GM23338 (cell line): ENCODE results near the gene NSG1. TPM values are rescaled to one million over a fixed set of nuclear protein-coding genes. Genes with fewer than 3 reads are reported as not detected.

Source experiments
- ATAC-seq: fragments of 200-7000 bp; cut with Tn5 transposase; 3 replicates; pipeline ENCODE4 v1.9.1; 2020
- DNase-seq: peaks from one replicate; pipeline ENCODE4 v3.0.0-alpha.2; 2015; ENCODE audit warnings: low spot score
- H2AFZ ChIP-seq: fragments of 200-600 bp; sonication (generic); 2 replicates; pipeline ENCODE4 v1.8.0; 2016; ENCODE audit warnings: antibody characterized with exemption, mild to moderate bottlenecking, moderate library complexity
- H3F3A ChIP-seq: fragments of 200-600 bp; sonication (generic); replicated peaks from 2 replicates; pipeline ENCODE4 v1.8.0; 2017; ENCODE audit warnings: antibody characterized with exemption, mixed run types, low read depth
- H3K27ac ChIP-seq: fragments of 200-600 bp; sonication (generic); 2 replicates; pipeline ENCODE4 v1.6.1; 2016; ENCODE audit warnings: low read depth
- H3K27me3 ChIP-seq: fragments of 200-600 bp; sonication (generic); 2 replicates; pipeline ENCODE4 v1.8.0; 2016; ENCODE audit warnings: mild to moderate bottlenecking, mixed run types, moderate library complexity; ENCODE audit not compliant: insufficient read depth
- H3K36me3 ChIP-seq: fragments of 200-600 bp; sonication (generic); 2 replicates; pipeline ENCODE4 v1.8.0; 2016; ENCODE audit warnings: mild to moderate bottlenecking; ENCODE audit not compliant: insufficient read depth
- H3K4me1 ChIP-seq: fragments of 200-600 bp; sonication (generic); 2 replicates; pipeline ENCODE4 v1.8.0; 2016; ENCODE audit warnings: mild to moderate bottlenecking, moderate library complexity; ENCODE audit not compliant: insufficient read depth
- H3K4me2 ChIP-seq: fragments of 200-600 bp; sonication (generic); 2 replicates; pipeline ENCODE4 v1.7.1; 2017; ENCODE audit warnings: mixed run types
- H3K4me3 ChIP-seq: fragments of 200-600 bp; sonication (generic); 2 replicates; pipeline ENCODE4 v1.6.1; 2016; ENCODE audit warnings: mixed run types
- H3K79me2 ChIP-seq: fragments of 200-600 bp; sonication (generic); replicated peaks from 2 replicates; pipeline ENCODE4 v1.8.0; 2017; ENCODE audit warnings: mild to moderate bottlenecking; ENCODE audit not compliant: insufficient read depth
- H3K9me2 ChIP-seq: fragments of 200-600 bp; sonication (generic); 2 replicates; pipeline ENCODE4 v1.8.0; 2017; ENCODE audit not compliant: insufficient read depth
- H4K20me1 ChIP-seq: fragments of 200-600 bp; sonication (generic); replicated peaks from 2 replicates; pipeline ENCODE4 v1.8.0; 2017; ENCODE audit warnings: mild to moderate bottlenecking; ENCODE audit not compliant: insufficient read depth
- H3K27ac Mint-ChIP-seq: 2 replicates; pipeline ENCODE4 v1.8.0; 2020; ENCODE audit warnings: inconsistent platforms, mild to moderate bottlenecking, moderate library complexity, mixed read lengths
- H3K27me3 Mint-ChIP-seq: 3 replicates; pipeline ENCODE4 v1.8.0; 2022; ENCODE audit warnings: low read depth, mild to moderate bottlenecking, moderate library complexity, mixed read lengths, inconsistent platforms; ENCODE audit not compliant: insufficient read depth, poor library complexity
- H3K36me3 Mint-ChIP-seq: 3 replicates; pipeline ENCODE4 v1.8.0; 2021; ENCODE audit warnings: low read depth, mild to moderate bottlenecking, inconsistent platforms, moderate library complexity, mixed read lengths
- H3K4me1 Mint-ChIP-seq: 3 replicates; pipeline ENCODE4 v1.8.0; 2020; ENCODE audit warnings: mild to moderate bottlenecking, inconsistent platforms, mixed read lengths
- H3K4me3 Mint-ChIP-seq: 3 replicates; pipeline ENCODE4 v1.8.0; 2021; ENCODE audit warnings: moderate library complexity, mild to moderate bottlenecking, inconsistent platforms, mixed read lengths
- H3K9me3 Mint-ChIP-seq: 3 replicates; pipeline ENCODE4 v1.8.0; 2020; ENCODE audit warnings: moderate library complexity, mild to moderate bottlenecking, inconsistent platforms, mixed read lengths
- CREB1 ChIP-seq: fragments of 250-450 bp; sonication (Bioruptor Pico); IDR thresholded peaks from 2 replicates; pipeline ENCODE4 v1.5.0; 2020; ENCODE audit warnings: low read depth, mild to moderate bottlenecking, moderate library complexity
- ETS1 ChIP-seq: IDR thresholded peaks from 2 replicates; pipeline ENCODE4 v1.6.1; 2016; ENCODE audit warnings: antibody characterized with exemption
- EZH2 ChIP-seq: fragments of 200-600 bp; sonication (generic); IDR thresholded peaks from one replicate; pipeline ENCODE4 v1.8.0; 2017; ENCODE audit warnings: antibody characterized with exemption, mild to moderate bottlenecking, low read depth; ENCODE audit not compliant: unreplicated experiment
- EZH2phosphoT487 ChIP-seq: fragments of 200-600 bp; sonication (generic); IDR thresholded peaks from one replicate; pipeline ENCODE4 v1.8.1; 2018; ENCODE audit warnings: antibody characterized with exemption; ENCODE audit not compliant: unreplicated experiment
- JUNB ChIP-seq: IDR thresholded peaks from one replicate; pipeline ENCODE4 v1.6.1; 2016; ENCODE audit warnings: antibody characterized with exemption; ENCODE audit not compliant: unreplicated experiment
- NANOG ChIP-seq: IDR thresholded peaks from 2 replicates; pipeline ENCODE4 v1.6.1; 2016; ENCODE audit warnings: antibody characterized with exemption, borderline replicate concordance
- POLR2AphosphoS5 ChIP-seq: IDR thresholded peaks from 2 replicates; pipeline ENCODE4 v1.6.1; 2016; ENCODE audit warnings: antibody characterized with exemption, low read depth
- STAT1 ChIP-seq: IDR thresholded peaks from one replicate; pipeline ENCODE4 v1.6.1; 2016; ENCODE audit warnings: antibody characterized with exemption; ENCODE audit not compliant: unreplicated experiment
- ZNF114 ChIP-seq: fragments of 250-450 bp; sonication (Bioruptor Pico); IDR thresholded peaks from 2 replicates; pipeline ENCODE4 v1.5.0; 2020; ENCODE audit warnings: mild to moderate bottlenecking, moderate library complexity
- ZNF331 ChIP-seq: fragments of 250-450 bp; sonication (Bioruptor Pico); IDR thresholded peaks from 2 replicates; pipeline ENCODE4 v1.5.0; 2020; ENCODE audit warnings: low read depth, mild to moderate bottlenecking, moderate library complexity
- polyA plus RNA-seq: library from polyadenylated mRNA; unstranded; fragments of >200 nt; fragmentation: Nextera tagmentation; extraction: Ambion mirVana; gene quantifications from 2 replicates; pipeline ENCODE4 v1.2.1, GENCODE V29; 2016
- total RNA-seq: library from RNA; depleted of rRNA; stranded (reverse); fragments of >200 nt; shearing (Covaris generic); gene quantifications from 2 replicates; pipeline ENCODE4 v1.2.3, GENCODE V29; 2014
- TF ChIP-seq, protein P1 (sequence below), 2 experiments: fragments of 200-600 bp in 1 of 2; sonication (generic) in 1 of 2; conservative IDR thresholded peaks; 2 replicates each; pipeline versions ENCODE4 v1.5.1 to v1.6.1; 2016 to 2017; ENCODE audit warnings: antibody characterized with exemption in 2 of 2, low read depth in 2 of 2, mild to moderate bottlenecking in 2 of 2, moderate library complexity in 1 of 2
- TF ChIP-seq, protein P2 (sequence below): IDR thresholded peaks from one replicate; pipeline ENCODE4 v1.6.1; 2018; ENCODE audit warnings: antibody characterized with exemption; ENCODE audit not compliant: unreplicated experiment
- TF ChIP-seq, protein P3 (sequence below): fragments of 250-450 bp; sonication (Bioruptor Pico); IDR thresholded peaks from 2 replicates; pipeline ENCODE4 v1.5.0; 2020; ENCODE audit warnings: mild to moderate bottlenecking, moderate library complexity

Gene NSG1
- total and polyA plus RNA-seq, 2 experiments from 2014 or later: 17.4 to 34.5 TPM

- no peak overlapping the region for H3K4me2 ChIP-seq
- no peaks in the 10 kb centered on the region for H3K36me3 ChIP-seq
- ATAC-seq (no peak), DNase-seq (no peak)
- Mint-ChIP-seq H3K27me3 (peaks cover 14% of the 10 kb centered on the region), H3K4me1 (peaks cover 14% of the 10 kb centered on the region), H3K9me3 (no peaks in the 10 kb centered on the region), H3K4me3 (no peak overlapping the region), H3K36me3 (peaks cover 14% of the 10 kb centered on the region), H3K27ac (no peak overlapping the region)
- no peaks in the 10 kb centered on the region for H3K4me1 ChIP-seq
- H2AFZ ChIP-seq: no peak overlapping the region
- no peak overlapping the region for H3K27ac ChIP-seq
- no peaks in the 10 kb centered on the region for H3K27me3 ChIP-seq
- H3K79me2 ChIP-seq: no peaks in the 10 kb centered on the region
- no peaks in the 10 kb centered on the region for H4K20me1 ChIP-seq
- no peak overlapping the region for H3K4me3 ChIP-seq
- TF ChIP-seq ZNF331 (CRISPR knock-in tag): no peak
- TF ChIP-seq STAT1: no peak
- TF ChIP-seq POLR2AphosphoS5: no peak
- no peak for TF ChIP-seq NANOG
- no peak for TF ChIP-seq CREB1
- TF ChIP-seq, protein P1, sequence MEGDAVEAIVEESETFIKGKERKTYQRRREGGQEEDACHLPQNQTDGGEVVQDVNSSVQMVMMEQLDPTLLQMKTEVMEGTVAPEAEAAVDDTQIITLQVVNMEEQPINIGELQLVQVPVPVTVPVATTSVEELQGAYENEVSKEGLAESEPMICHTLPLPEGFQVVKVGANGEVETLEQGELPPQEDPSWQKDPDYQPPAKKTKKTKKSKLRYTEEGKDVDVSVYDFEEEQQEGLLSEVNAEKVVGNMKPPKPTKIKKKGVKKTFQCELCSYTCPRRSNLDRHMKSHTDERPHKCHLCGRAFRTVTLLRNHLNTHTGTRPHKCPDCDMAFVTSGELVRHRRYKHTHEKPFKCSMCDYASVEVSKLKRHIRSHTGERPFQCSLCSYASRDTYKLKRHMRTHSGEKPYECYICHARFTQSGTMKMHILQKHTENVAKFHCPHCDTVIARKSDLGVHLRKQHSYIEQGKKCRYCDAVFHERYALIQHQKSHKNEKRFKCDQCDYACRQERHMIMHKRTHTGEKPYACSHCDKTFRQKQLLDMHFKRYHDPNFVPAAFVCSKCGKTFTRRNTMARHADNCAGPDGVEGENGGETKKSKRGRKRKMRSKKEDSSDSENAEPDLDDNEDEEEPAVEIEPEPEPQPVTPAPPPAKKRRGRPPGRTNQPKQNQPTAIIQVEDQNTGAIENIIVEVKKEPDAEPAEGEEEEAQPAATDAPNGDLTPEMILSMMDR (conservative IDR thresholded peaks at IDR 0.05; ENCODE audit: low read depth in 2 of 2): no peak
- TF ChIP-seq ETS1: no peak
- TF ChIP-seq, protein P2, sequence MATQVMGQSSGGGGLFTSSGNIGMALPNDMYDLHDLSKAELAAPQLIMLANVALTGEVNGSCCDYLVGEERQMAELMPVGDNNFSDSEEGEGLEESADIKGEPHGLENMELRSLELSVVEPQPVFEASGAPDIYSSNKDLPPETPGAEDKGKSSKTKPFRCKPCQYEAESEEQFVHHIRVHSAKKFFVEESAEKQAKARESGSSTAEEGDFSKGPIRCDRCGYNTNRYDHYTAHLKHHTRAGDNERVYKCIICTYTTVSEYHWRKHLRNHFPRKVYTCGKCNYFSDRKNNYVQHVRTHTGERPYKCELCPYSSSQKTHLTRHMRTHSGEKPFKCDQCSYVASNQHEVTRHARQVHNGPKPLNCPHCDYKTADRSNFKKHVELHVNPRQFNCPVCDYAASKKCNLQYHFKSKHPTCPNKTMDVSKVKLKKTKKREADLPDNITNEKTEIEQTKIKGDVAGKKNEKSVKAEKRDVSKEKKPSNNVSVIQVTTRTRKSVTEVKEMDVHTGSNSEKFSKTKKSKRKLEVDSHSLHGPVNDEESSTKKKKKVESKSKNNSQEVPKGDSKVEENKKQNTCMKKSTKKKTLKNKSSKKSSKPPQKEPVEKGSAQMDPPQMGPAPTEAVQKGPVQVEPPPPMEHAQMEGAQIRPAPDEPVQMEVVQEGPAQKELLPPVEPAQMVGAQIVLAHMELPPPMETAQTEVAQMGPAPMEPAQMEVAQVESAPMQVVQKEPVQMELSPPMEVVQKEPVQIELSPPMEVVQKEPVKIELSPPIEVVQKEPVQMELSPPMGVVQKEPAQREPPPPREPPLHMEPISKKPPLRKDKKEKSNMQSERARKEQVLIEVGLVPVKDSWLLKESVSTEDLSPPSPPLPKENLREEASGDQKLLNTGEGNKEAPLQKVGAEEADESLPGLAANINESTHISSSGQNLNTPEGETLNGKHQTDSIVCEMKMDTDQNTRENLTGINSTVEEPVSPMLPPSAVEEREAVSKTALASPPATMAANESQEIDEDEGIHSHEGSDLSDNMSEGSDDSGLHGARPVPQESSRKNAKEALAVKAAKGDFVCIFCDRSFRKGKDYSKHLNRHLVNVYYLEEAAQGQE: no peak
- no peak for TF ChIP-seq JUNB
- no peak for TF ChIP-seq EZH2phosphoT487
- no peak for TF ChIP-seq EZH2
- TF ChIP-seq ZNF114: no peak
- TF ChIP-seq, protein P3, sequence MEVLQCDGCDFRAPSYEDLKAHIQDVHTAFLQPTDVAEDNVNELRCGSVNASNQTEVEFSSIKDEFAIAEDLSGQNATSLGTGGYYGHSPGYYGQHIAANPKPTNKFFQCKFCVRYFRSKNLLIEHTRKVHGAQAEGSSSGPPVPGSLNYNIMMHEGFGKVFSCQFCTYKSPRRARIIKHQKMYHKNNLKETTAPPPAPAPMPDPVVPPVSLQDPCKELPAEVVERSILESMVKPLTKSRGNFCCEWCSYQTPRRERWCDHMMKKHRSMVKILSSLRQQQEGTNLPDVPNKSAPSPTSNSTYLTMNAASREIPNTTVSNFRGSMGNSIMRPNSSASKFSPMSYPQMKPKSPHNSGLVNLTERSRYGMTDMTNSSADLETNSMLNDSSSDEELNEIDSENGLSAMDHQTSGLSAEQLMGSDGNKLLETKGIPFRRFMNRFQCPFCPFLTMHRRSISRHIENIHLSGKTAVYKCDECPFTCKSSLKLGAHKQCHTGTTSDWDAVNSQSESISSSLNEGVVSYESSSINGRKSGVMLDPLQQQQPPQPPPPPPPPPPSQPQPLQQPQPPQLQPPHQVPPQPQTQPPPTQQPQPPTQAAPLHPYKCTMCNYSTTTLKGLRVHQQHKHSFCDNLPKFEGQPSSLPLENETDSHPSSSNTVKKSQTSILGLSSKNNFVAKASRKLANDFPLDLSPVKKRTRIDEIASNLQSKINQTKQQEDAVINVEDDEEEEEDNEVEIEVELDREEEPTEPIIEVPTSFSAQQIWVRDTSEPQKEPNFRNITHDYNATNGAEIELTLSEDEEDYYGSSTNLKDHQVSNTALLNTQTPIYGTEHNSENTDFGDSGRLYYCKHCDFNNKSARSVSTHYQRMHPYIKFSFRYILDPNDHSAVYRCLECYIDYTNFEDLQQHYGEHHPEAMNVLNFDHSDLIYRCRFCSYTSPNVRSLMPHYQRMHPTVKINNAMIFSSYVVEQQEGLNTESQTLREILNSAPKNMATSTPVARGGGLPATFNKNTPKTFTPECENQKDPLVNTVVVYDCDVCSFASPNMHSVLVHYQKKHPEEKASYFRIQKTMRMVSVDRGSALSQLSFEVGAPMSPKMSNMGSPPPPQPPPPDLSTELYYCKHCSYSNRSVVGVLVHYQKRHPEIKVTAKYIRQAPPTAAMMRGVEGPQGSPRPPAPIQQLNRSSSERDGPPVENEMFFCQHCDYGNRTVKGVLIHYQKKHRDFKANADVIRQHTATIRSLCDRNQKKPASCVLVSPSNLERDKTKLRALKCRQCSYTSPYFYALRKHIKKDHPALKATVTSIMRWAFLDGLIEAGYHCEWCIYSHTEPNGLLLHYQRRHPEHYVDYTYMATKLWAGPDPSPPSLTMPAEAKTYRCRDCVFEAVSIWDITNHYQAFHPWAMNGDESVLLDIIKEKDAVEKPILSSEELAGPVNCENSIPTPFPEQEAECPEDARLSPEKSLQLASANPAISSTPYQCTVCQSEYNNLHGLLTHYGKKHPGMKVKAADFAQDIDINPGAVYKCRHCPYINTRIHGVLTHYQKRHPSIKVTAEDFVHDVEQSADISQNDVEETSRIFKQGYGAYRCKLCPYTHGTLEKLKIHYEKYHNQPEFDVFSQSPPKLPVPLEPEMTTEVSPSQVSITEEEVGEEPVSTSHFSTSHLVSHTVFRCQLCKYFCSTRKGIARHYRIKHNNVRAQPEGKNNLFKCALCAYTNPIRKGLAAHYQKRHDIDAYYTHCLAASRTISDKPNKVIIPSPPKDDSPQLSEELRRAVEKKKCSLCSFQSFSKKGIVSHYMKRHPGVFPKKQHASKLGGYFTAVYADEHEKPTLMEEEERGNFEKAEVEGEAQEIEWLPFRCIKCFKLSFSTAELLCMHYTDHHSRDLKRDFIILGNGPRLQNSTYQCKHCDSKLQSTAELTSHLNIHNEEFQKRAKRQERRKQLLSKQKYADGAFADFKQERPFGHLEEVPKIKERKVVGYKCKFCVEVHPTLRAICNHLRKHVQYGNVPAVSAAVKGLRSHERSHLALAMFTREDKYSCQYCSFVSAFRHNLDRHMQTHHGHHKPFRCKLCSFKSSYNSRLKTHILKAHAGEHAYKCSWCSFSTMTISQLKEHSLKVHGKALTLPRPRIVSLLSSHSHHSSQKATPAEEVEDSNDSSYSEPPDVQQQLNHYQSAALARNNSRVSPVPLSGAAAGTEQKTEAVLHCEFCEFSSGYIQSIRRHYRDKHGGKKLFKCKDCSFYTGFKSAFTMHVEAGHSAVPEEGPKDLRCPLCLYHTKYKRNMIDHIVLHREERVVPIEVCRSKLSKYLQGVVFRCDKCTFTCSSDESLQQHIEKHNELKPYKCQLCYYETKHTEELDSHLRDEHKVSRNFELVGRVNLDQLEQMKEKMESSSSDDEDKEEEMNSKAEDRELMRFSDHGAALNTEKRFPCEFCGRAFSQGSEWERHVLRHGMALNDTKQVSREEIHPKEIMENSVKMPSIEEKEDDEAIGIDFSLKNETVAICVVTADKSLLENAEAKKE: no peak
- H3K9me2 ChIP-seq: no peaks in the 10 kb centered on the region
- no peaks in the 10 kb centered on the region for H3F3A ChIP-seq
Observed at GRCh38 chr4:4408576-4409335, 21.9 kb downstream of the NSG1 start.
